ENCODE data around the gene STK17B. TPM values are rescaled to one million over a fixed set of nuclear protein-coding genes. Genes with fewer than 3 reads are reported as not detected.
A peak's percentile ranks its signal among the peaks of the same experiment; 100 is the strongest.

STK17B gene
- total and polyA plus RNA-seq, 2 of the 13 experiments (the other 11 are each of a cell fraction or from before 2014, with no cell fraction given) = 1.6 to 4.5 TPM

DNA sequence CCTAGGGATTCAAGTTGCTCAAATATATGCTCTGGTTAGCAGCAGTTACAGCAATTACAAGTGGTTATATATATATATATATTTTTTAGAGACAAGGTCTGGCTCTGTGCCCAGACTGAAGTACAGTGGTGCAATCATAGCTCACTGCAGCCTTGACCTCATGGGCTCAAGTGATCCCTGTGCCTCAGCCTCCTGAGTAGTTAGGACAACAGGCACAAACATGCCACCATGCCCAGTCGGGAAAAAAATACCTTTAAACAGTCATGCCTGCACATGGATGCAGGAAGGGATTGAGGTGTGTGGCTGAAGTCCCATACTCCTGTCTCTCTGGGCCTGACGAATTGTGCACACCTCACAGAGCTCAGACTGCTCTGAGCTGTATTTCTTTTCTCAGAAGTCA, 83.2 kb downstream of the STK17B start (continued):
- TF ChIP-seq, protein P1, sequence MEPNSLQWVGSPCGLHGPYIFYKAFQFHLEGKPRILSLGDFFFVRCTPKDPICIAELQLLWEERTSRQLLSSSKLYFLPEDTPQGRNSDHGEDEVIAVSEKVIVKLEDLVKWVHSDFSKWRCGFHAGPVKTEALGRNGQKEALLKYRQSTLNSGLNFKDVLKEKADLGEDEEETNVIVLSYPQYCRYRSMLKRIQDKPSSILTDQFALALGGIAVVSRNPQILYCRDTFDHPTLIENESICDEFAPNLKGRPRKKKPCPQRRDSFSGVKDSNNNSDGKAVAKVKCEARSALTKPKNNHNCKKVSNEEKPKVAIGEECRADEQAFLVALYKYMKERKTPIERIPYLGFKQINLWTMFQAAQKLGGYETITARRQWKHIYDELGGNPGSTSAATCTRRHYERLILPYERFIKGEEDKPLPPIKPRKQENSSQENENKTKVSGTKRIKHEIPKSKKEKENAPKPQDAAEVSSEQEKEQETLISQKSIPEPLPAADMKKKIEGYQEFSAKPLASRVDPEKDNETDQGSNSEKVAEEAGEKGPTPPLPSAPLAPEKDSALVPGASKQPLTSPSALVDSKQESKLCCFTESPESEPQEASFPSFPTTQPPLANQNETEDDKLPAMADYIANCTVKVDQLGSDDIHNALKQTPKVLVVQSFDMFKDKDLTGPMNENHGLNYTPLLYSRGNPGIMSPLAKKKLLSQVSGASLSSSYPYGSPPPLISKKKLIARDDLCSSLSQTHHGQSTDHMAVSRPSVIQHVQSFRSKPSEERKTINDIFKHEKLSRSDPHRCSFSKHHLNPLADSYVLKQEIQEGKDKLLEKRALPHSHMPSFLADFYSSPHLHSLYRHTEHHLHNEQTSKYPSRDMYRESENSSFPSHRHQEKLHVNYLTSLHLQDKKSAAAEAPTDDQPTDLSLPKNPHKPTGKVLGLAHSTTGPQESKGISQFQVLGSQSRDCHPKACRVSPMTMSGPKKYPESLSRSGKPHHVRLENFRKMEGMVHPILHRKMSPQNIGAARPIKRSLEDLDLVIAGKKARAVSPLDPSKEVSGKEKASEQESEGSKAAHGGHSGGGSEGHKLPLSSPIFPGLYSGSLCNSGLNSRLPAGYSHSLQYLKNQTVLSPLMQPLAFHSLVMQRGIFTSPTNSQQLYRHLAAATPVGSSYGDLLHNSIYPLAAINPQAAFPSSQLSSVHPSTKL (CRISPR knock-in tag; IDR thresholded peaks at IDR 0.05) = peak; percentile 94
- no peak for TF ChIP-seq POLR2A (IDR thresholded peaks at IDR 0.05; ENCODE audit: insufficient read depth in 1 of 2, low read depth in 2 of 2, low read length in 2 of 2)
- TF ChIP-seq RFX1 (IDR thresholded peaks at IDR 0.05) = peak; percentile 65; the same call in 1 of the 2 replicates
- TF ChIP-seq ZC3H13 (CRISPR knock-in tag; IDR thresholded peaks at IDR 0.05) = no peak
- no peak for TF ChIP-seq SCMH1 (CRISPR knock-in tag; IDR thresholded peaks at IDR 0.05; ENCODE audit: borderline replicate concordance)
- TF ChIP-seq ZNF777 (CRISPR knock-in tag; IDR thresholded peaks at IDR 0.05) = no peak
- TF ChIP-seq ZNF552 (CRISPR knock-in tag; IDR thresholded peaks at IDR 0.05; ENCODE audit: borderline replicate concordance) = no peak
- peak; percentile 48; the same call in 1 of the 2 replicates for TF ChIP-seq HOXA3 (CRISPR knock-in tag; IDR thresholded peaks at IDR 0.05)
- TF ChIP-seq ISX (CRISPR knock-in tag; conservative IDR thresholded peaks at IDR 0.05) = no peak
- TF ChIP-seq, protein P2, sequence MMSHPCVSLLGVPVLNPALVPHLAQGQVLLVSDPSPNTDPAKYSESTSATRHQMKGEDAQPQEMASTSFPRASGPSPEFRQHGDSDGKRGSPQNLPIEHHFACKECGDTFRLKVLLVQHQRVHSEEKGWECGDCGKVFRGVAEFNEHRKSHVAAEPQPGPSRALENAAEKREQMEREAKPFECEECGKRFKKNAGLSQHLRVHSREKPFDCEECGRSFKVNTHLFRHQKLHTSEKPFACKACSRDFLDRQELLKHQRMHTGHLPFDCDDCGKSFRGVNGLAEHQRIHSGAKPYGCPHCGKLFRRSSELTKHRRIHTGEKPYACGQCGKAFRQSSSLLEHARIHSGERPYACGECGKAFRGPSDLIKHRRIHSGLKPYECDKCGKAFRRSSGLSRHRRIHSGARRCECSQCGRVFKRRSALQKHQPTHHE (CRISPR knock-in tag; IDR thresholded peaks at IDR 0.05; ENCODE audit: borderline replicate concordance) = no peak
- peak in 1 of 2 experiments; percentile 63; a peak in 1 of 4 replicates for TF ChIP-seq EP300 (IDR thresholded peaks at IDR 0.05; ENCODE audit: low read depth in 2 of 2, low read length in 2 of 2)
- no peak for TF ChIP-seq EP300 (CRISPR knock-in tag; IDR thresholded peaks at IDR 0.05; ENCODE audit: borderline replicate concordance)
- TF ChIP-seq IRF2 (CRISPR knock-in tag; IDR thresholded peaks at IDR 0.05) = 0 out of 2 replicates have a peak, but pooled peaks have one; percentile 50
- TF ChIP-seq MAZ (IDR thresholded peaks at IDR 0.05; ENCODE audit: borderline replicate concordance, low read depth, low read length) = no peak
- no peak for TF ChIP-seq MAZ (CRISPR knock-in tag; IDR thresholded peaks at IDR 0.05; ENCODE audit: low read depth)
- TF ChIP-seq RXRB (CRISPR knock-in tag; IDR thresholded peaks at IDR 0.05; ENCODE audit: borderline replicate concordance) = peak; percentile 84
- TF ChIP-seq DMAP1 (CRISPR knock-in tag; IDR thresholded peaks at IDR 0.05) = no peak
- TF ChIP-seq GATAD1 (CRISPR knock-in tag; IDR thresholded peaks at IDR 0.05) = 0 out of 2 replicates have a peak, but pooled peaks have one; percentile 15
- TF ChIP-seq KDM2A (CRISPR knock-in tag; IDR thresholded peaks at IDR 0.05; ENCODE audit: borderline replicate concordance, low read depth) = 0 out of 2 replicates have a peak, but pooled peaks have one; percentile 24
- TF ChIP-seq ZNF354B (CRISPR knock-in tag; IDR thresholded peaks at IDR 0.05) = no peak
- peak; percentile 89 for TF ChIP-seq RARA (CRISPR knock-in tag; IDR thresholded peaks at IDR 0.05)
- 0 out of 2 replicates have a peak, but pooled peaks have one; percentile 33 for TF ChIP-seq NR2C2 (CRISPR knock-in tag; IDR thresholded peaks at IDR 0.05; ENCODE audit: borderline replicate concordance)
- no peak for TF ChIP-seq MEIS2 (CRISPR knock-in tag; IDR thresholded peaks at IDR 0.05)
- no peak for TF ChIP-seq TSC22D2 (CRISPR knock-in tag; IDR thresholded peaks at IDR 0.05; ENCODE audit: borderline replicate concordance)
- TF ChIP-seq ZNF224 (CRISPR knock-in tag; IDR thresholded peaks at IDR 0.05) = no peak
- no peak for TF ChIP-seq ZBTB20 (CRISPR knock-in tag; IDR thresholded peaks at IDR 0.05; ENCODE audit: borderline replicate concordance, low read depth)
- no peak for TF ChIP-seq ASH2L (IDR thresholded peaks at IDR 0.05; ENCODE audit: insufficient read length, low read depth, low read length)
- peak; percentile 87 for TF ChIP-seq SALL1 (CRISPR knock-in tag; IDR thresholded peaks at IDR 0.05)

Data from HepG2 (cell line).